ENCODE results near the gene VAMP3.

The VAMP3 gene

DNA sequence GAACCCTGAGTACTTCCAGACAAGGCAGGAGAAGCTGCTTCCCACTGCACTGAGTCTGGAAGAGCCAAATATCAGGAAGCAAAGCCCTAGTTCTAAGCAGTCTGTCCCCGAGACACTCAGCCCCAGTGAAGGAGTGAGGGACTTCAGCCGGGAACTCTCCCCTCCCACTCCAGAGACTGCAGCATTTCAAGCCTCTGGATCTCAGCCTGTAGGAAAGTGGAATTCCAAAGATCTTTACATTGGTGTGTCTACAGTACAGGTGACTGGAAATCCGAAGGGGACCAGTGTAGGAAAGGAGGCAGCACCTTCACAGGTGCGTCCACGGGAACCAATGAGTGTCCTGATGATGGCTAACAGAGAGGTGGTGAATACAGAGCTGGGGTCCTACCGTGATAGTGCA is 33.1 kb upstream of the VAMP3 start:
- H3K4me1 ChIP-seq (ENCODE audit: low read depth, poor library complexity, severe bottlenecking), result no peaks in the 10 kb centered on the region
- no peak overlapping the region for H3K27ac ChIP-seq
- no peak overlapping the region for H3K4me2 ChIP-seq
- no peaks in the 10 kb centered on the region for H3K79me2 ChIP-seq (ENCODE audit: insufficient read depth, low read depth)
- no peaks in the 10 kb centered on the region; the same call in 1 of the 2 replicates for H3K36me3 ChIP-seq (ENCODE audit: insufficient read depth)
- no peaks in the 10 kb centered on the region for H4K20me1 ChIP-seq (ENCODE audit: insufficient read depth)
- no peak overlapping the region for H3K4me3 ChIP-seq (IDR thresholded peaks at IDR 0.05; ENCODE audit: insufficient read depth, low read depth, low read length)
- no peak overlapping the region for H2AFZ ChIP-seq (ENCODE audit: low read depth)
- H3K9ac ChIP-seq, result no peak overlapping the region
- no peak for TF ChIP-seq CTCF (conservative IDR thresholded peaks at IDR 0.05; ENCODE audit: low read depth, low read length)
- no peaks in the 10 kb centered on the region for H3K27me3 ChIP-seq (ENCODE audit: insufficient read depth, low read depth)

DNA sequence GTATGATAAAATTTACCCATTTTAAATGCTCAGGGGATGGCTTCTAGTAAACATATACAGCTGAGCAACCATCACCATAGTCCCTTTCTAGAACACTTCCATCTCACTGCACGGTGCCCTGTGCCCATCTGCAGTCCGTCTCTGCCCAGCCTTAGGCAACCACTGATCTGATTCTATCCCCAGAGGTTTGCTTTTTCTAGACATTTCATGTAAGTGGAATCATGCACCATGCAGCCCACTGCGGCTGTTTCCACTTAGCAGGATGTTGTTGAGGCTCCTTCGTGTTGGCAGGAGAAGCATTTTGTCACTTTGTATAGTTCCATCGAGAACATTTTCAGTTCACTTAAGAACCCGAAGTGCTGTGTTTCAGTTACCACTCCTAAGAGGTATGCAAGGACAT is 27.8 kb upstream of the VAMP3 start:
- no peak overlapping the region for H3K4me2 ChIP-seq
- H3K4me1 ChIP-seq (ENCODE audit: low read depth, poor library complexity, severe bottlenecking), result no peaks in the 10 kb centered on the region
- no peaks in the 10 kb centered on the region for H4K20me1 ChIP-seq (ENCODE audit: insufficient read depth)
- TF ChIP-seq CTCF (conservative IDR thresholded peaks at IDR 0.05; ENCODE audit: low read depth, low read length), result no peak
- no peak overlapping the region for H2AFZ ChIP-seq (ENCODE audit: low read depth)
- no peaks in the 10 kb centered on the region for H3K36me3 ChIP-seq (ENCODE audit: insufficient read depth)
- no peak overlapping the region for H3K4me3 ChIP-seq (IDR thresholded peaks at IDR 0.05; ENCODE audit: insufficient read depth, low read depth, low read length)
- H3K79me2 ChIP-seq (ENCODE audit: insufficient read depth, low read depth), result no peaks in the 10 kb centered on the region
- H3K27me3 ChIP-seq (ENCODE audit: insufficient read depth, low read depth), result no peaks in the 10 kb centered on the region
- H3K9ac ChIP-seq, result no peak overlapping the region
- no peak overlapping the region for H3K27ac ChIP-seq

GRCh38 chr1:7744882-7745281 is 26.2 kb upstream of the VAMP3 start:
- TF ChIP-seq CTCF (conservative IDR thresholded peaks at IDR 0.05; ENCODE audit: low read depth, low read length), result no peak
- Histone ChIP-seq H3K36me3 (ENCODE audit: insufficient read depth) (no peaks in the 10 kb centered on the region), H4K20me1 (ENCODE audit: insufficient read depth) (no peaks in the 10 kb centered on the region), H3K4me2 (no peak overlapping the region), H3K4me3 (IDR thresholded peaks at IDR 0.05; ENCODE audit: insufficient read depth, low read depth, low read length) (no peak overlapping the region), H3K79me2 (ENCODE audit: insufficient read depth, low read depth) (no peaks in the 10 kb centered on the region), H3K9ac (no peak overlapping the region), H2AFZ (ENCODE audit: low read depth) (no peak overlapping the region), H3K27ac (no peak overlapping the region), H3K27me3 (ENCODE audit: insufficient read depth, low read depth) (no peaks in the 10 kb centered on the region), H3K4me1 (ENCODE audit: low read depth, poor library complexity, severe bottlenecking) (no peaks in the 10 kb centered on the region)

- Histone ChIP-seq H3K27me3 (ENCODE audit: insufficient read depth, low read depth) (no peaks in the 10 kb centered on the region), H3K79me2 (ENCODE audit: insufficient read depth, low read depth) (no peaks in the 10 kb centered on the region), H3K36me3 (ENCODE audit: insufficient read depth) (no peaks in the 10 kb centered on the region), H3K9ac (no peak overlapping the region), H3K4me3 (IDR thresholded peaks at IDR 0.05; ENCODE audit: insufficient read depth, low read depth, low read length) (no peak overlapping the region), H3K27ac (no peak overlapping the region), H2AFZ (ENCODE audit: low read depth) (no peak overlapping the region), H4K20me1 (ENCODE audit: insufficient read depth) (no peaks in the 10 kb centered on the region), H3K4me1 (ENCODE audit: low read depth, poor library complexity, severe bottlenecking) (no peaks in the 10 kb centered on the region), H3K4me2 (no peak overlapping the region)
- no peak for TF ChIP-seq CTCF (conservative IDR thresholded peaks at IDR 0.05; ENCODE audit: low read depth, low read length)
These were observed 25.3 kb upstream of the VAMP3 start for GRCh38 chr1:7745783-7746182.

DNA sequence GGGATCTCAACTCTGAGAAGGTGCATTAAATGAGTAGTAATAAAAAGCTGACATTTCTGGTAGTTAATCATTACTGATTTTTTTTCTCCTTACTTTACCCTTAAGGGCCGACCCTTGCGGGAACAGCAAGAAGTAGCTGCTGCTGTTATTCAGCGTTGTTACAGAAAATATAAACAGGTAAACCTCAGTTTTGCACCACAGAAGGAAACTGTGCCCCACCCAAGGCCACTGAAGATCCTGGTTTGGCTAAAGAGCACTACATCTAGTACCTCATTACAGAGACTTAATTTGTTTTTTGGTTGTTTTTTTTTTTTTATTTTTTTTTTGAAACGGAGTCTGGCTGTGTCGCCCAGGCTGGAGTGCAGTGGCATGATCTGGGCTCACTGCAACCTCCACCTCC is 23.5 kb upstream of the VAMP3 start:
- H3K9ac ChIP-seq, result no peak overlapping the region
- no peaks in the 10 kb centered on the region for H3K36me3 ChIP-seq (ENCODE audit: insufficient read depth)
- H3K4me3 ChIP-seq (IDR thresholded peaks at IDR 0.05; ENCODE audit: insufficient read depth, low read depth, low read length), result no peak overlapping the region
- H3K79me2 ChIP-seq (ENCODE audit: insufficient read depth, low read depth), result no peaks in the 10 kb centered on the region
- H4K20me1 ChIP-seq (ENCODE audit: insufficient read depth), result no peaks in the 10 kb centered on the region
- no peak for TF ChIP-seq CTCF (conservative IDR thresholded peaks at IDR 0.05; ENCODE audit: low read depth, low read length)
- no peak overlapping the region for H3K27ac ChIP-seq
- no peaks in the 10 kb centered on the region for H3K27me3 ChIP-seq (ENCODE audit: insufficient read depth, low read depth)
- no peak overlapping the region for H2AFZ ChIP-seq (ENCODE audit: low read depth)
- H3K4me2 ChIP-seq, result no peak overlapping the region
- no peaks in the 10 kb centered on the region for H3K4me1 ChIP-seq (ENCODE audit: low read depth, poor library complexity, severe bottlenecking)
